Measurements from ENCODE around the gene RSPO4.

DNA sequence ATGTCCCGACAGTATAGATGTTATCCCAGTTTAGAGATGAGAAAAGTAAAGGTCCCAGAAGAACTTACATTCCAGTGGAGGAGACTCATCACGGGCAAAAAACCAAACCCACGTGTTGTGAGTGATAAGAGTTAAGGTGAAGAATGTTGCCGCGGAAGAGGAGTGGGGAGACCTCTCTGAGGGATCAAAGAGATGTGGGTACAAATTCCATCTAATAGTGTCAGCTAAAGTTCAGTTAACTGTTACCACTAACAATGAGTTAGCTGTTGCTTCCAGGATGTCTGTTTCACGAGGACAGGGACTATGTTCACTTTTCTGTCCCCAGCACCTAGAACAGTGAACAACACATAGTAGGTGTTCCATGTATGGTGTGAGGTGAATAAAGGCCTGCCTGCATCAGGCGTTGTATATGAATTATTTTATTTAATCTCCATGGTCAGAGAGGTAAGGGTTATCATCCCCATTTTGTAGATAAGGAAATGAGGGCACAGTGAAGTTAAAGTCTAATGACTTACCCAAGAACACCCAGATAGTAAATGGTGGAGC lies 39.8 kb upstream of the RSPO4 start:
- TF ChIP-seq EZH2 (IDR thresholded peaks at IDR 0.05) (no peak), POLR2AphosphoS5 (IDR thresholded peaks at IDR 0.05; ENCODE audit: borderline replicate concordance, low read depth, low read length) (no peak)
